Measurements from ENCODE around the gene PTPRE. TPM values are rescaled to one million over a fixed set of nuclear protein-coding genes. Genes with fewer than 3 reads are reported as not detected.

PTPRE gene
- total RNA-seq, 3 donors from 2014 or later (not counting 1 experiment from before 2014, with no cell fraction given): 274 to 280 (median 275) TPM

GRCh38 chr10:127874671-127875448 is 32.0 kb upstream of the PTPRE start:
- H3K27me3 Mint-ChIP-seq (ENCODE audit: low read depth in 2 of 2): peaks cover 18 to 29% of the 10 kb centered on the region in 2 donors

GRCh38 chr10:127875449-127875765 is 31.5 kb upstream of the PTPRE start:
- no peak for DNase-seq
- WGBS (ENCODE audit: insufficient coverage): 94% methylated on average over 6 of the region's 6 CpGs
- Mint-ChIP-seq H3K9me3 (no peaks in the 10 kb centered on the region), H3K27me3 (ENCODE audit: low read depth in 2 of 2) (peaks cover 17 to 24% of the 10 kb centered on the region in 2 donors), H3K36me3 (no peaks in the 10 kb centered on the region), H3K4me3 (no peak overlapping the region), H3K27ac (no peak overlapping the region), H3K4me1 (peaks cover 0 to 2% of the 10 kb centered on the region in 2 donors)
- no peak for ATAC-seq
- intact Hi-C loops (cut with micrococcal nuclease): no loop called here
- Histone ChIP-seq H3K36me3 (ENCODE audit: control insufficient read depth, insufficient read depth, low read length) (no peaks in the 10 kb centered on the region), H3K4me1 (ENCODE audit: control insufficient read depth, insufficient read depth, low read length) (peaks cover 5% of the 10 kb centered on the region), H3K9me3 (ENCODE audit: control insufficient read depth, insufficient read depth, low read length) (no peaks in the 10 kb centered on the region), H3K27ac (ENCODE audit: low read length) (no peak overlapping the region), H3K4me3 (ENCODE audit: low read length) (no peak overlapping the region), H3K27me3 (ENCODE audit: control insufficient read depth, insufficient read depth, low read length) (no peaks in the 10 kb centered on the region)
- TF ChIP-seq CTCF (IDR thresholded peaks at IDR 0.05): no peak

More at GRCh38 chr10:127874671-127875448, 32.0 kb upstream of the PTPRE start:
- Histone ChIP-seq H3K4me1 (ENCODE audit: control insufficient read depth, insufficient read depth, low read length) (no peaks in the 10 kb centered on the region), H3K9me3 (ENCODE audit: control insufficient read depth, insufficient read depth, low read length) (no peaks in the 10 kb centered on the region), H3K27ac (ENCODE audit: low read length) (no peak overlapping the region), H3K27me3 (ENCODE audit: control insufficient read depth, insufficient read depth, low read length) (no peaks in the 10 kb centered on the region), H3K4me3 (ENCODE audit: low read length) (no peak overlapping the region), H3K36me3 (ENCODE audit: control insufficient read depth, insufficient read depth, low read length) (no peaks in the 10 kb centered on the region)
- DNase-seq (no peak), ATAC-seq (no peak)
- H3K4me3 Mint-ChIP-seq: no peak overlapping the region
- H3K27ac Mint-ChIP-seq: no peak overlapping the region
- TF ChIP-seq CTCF (IDR thresholded peaks at IDR 0.05): no peak
- no peaks in the 10 kb centered on the region for H3K36me3 Mint-ChIP-seq
- H3K9me3 Mint-ChIP-seq: no peaks in the 10 kb centered on the region
- no peaks in the 10 kb centered on the region for H3K4me1 Mint-ChIP-seq
- 85% methylated on average over 11 of the region's 11 CpGs for WGBS (ENCODE audit: insufficient coverage)
- intact Hi-C loops (cut with micrococcal nuclease): no loop called here

- Mint-ChIP-seq H3K27ac (no peak overlapping the region), H3K4me3 (no peak overlapping the region), H3K36me3 (no peaks in the 10 kb centered on the region), H3K9me3 (no peaks in the 10 kb centered on the region), H3K4me1 (peaks cover 0 to 5% of the 10 kb centered on the region in 2 donors), H3K27me3 (ENCODE audit: low read depth in 2 of 2) (peaks cover 12 to 19% of the 10 kb centered on the region in 2 donors)
- no peaks in the 10 kb centered on the region for H3K36me3 ChIP-seq (ENCODE audit: control insufficient read depth, insufficient read depth, low read length)
- no peak overlapping the region for H3K4me3 ChIP-seq (ENCODE audit: low read length)
- no peak for ATAC-seq
- H3K27me3 ChIP-seq (ENCODE audit: control insufficient read depth, insufficient read depth, low read length): no peaks in the 10 kb centered on the region
- TF ChIP-seq CTCF (IDR thresholded peaks at IDR 0.05): no peak
- 94% methylated on average over 3 of the region's 5 CpGs for WGBS (ENCODE audit: insufficient coverage)
- DNase-seq: no peak
- intact Hi-C loops (cut with micrococcal nuclease): no loop called here
- H3K4me1 ChIP-seq (ENCODE audit: control insufficient read depth, insufficient read depth, low read length): peaks cover 10% of the 10 kb centered on the region
- no peaks in the 10 kb centered on the region for H3K9me3 ChIP-seq (ENCODE audit: control insufficient read depth, insufficient read depth, low read length)
- H3K27ac ChIP-seq (ENCODE audit: low read length): no peak overlapping the region
Measured at GRCh38 chr10:127875916-127876315, 31.0 kb upstream of the PTPRE start.

GRCh38 chr10:127877116-127877515 is 29.8 kb upstream of the PTPRE start:
- no peaks in the 10 kb centered on the region for H3K9me3 ChIP-seq (ENCODE audit: control insufficient read depth, insufficient read depth, low read length)
- intact Hi-C loops (cut with micrococcal nuclease): no loop called here
- H3K27me3 ChIP-seq (ENCODE audit: control insufficient read depth, insufficient read depth, low read length): no peaks in the 10 kb centered on the region
- no peak overlapping the region for H3K4me3 Mint-ChIP-seq
- H3K36me3 Mint-ChIP-seq: no peaks in the 10 kb centered on the region
- DNase-seq (no peak), ATAC-seq (no peak)
- no peak overlapping the region for H3K4me3 ChIP-seq (ENCODE audit: low read length)
- H3K4me1 Mint-ChIP-seq: peaks cover 0 to 5% of the 10 kb centered on the region in 2 donors
- H3K27me3 Mint-ChIP-seq (ENCODE audit: low read depth in 2 of 2): peaks cover 2 to 10% of the 10 kb centered on the region in 2 donors
- peaks cover 18% of the 10 kb centered on the region for H3K4me1 ChIP-seq (ENCODE audit: control insufficient read depth, insufficient read depth, low read length)
- H3K36me3 ChIP-seq (ENCODE audit: control insufficient read depth, insufficient read depth, low read length): no peaks in the 10 kb centered on the region
- no peak overlapping the region for H3K27ac ChIP-seq (ENCODE audit: low read length)
- TF ChIP-seq CTCF (IDR thresholded peaks at IDR 0.05): no peak
- H3K9me3 Mint-ChIP-seq: no peaks in the 10 kb centered on the region
- no peak overlapping the region for H3K27ac Mint-ChIP-seq
- 79% methylated on average over 4 of the region's 4 CpGs for WGBS (ENCODE audit: insufficient coverage)
